ENCODE results near the gene IFT80. TPM values are rescaled to one million over a fixed set of nuclear protein-coding genes. Genes with fewer than 3 reads are reported as not detected.

The IFT80 gene
- total RNA-seq, 6 experiments from 2014 or later: 6.7 to 13.7 (median 8.5) TPM

- WGBS (ENCODE audit: insufficient coverage, low coverage, low lambda C conversion rate, missing lambda C conversion rate): 28% methylated on average over 11 of the region's 11 CpGs
- no peak for TF ChIP-seq POLR2A (IDR thresholded peaks at IDR 0.05)
- TF ChIP-seq, protein P1, sequence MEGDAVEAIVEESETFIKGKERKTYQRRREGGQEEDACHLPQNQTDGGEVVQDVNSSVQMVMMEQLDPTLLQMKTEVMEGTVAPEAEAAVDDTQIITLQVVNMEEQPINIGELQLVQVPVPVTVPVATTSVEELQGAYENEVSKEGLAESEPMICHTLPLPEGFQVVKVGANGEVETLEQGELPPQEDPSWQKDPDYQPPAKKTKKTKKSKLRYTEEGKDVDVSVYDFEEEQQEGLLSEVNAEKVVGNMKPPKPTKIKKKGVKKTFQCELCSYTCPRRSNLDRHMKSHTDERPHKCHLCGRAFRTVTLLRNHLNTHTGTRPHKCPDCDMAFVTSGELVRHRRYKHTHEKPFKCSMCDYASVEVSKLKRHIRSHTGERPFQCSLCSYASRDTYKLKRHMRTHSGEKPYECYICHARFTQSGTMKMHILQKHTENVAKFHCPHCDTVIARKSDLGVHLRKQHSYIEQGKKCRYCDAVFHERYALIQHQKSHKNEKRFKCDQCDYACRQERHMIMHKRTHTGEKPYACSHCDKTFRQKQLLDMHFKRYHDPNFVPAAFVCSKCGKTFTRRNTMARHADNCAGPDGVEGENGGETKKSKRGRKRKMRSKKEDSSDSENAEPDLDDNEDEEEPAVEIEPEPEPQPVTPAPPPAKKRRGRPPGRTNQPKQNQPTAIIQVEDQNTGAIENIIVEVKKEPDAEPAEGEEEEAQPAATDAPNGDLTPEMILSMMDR (IDR thresholded peaks at IDR 0.05): no peak
- intact Hi-C loops (cut with DNase I): no loop called here
- ATAC-seq (no peak), DNase-seq (no peak)
- H3K4me3 ChIP-seq: no peak overlapping the region
- H3K27ac ChIP-seq: peak overlapping the region in 2 of 3 donors; percentile 9 to 77
- H3K9me3 ChIP-seq: no peaks in the 10 kb centered on the region
- H3K27me3 ChIP-seq: no peaks in the 10 kb centered on the region
- peaks cover 0 to 14% (median 0%) of the 10 kb centered on the region in 4 donors for H3K4me1 ChIP-seq
- H3K36me3 ChIP-seq: peaks cover 0 to 4% (median 0%) of the 10 kb centered on the region in 4 donors
These were observed 3.4 kb upstream of the IFT80 start for GRCh38 chr3:160402221-160403027.

DNA sequence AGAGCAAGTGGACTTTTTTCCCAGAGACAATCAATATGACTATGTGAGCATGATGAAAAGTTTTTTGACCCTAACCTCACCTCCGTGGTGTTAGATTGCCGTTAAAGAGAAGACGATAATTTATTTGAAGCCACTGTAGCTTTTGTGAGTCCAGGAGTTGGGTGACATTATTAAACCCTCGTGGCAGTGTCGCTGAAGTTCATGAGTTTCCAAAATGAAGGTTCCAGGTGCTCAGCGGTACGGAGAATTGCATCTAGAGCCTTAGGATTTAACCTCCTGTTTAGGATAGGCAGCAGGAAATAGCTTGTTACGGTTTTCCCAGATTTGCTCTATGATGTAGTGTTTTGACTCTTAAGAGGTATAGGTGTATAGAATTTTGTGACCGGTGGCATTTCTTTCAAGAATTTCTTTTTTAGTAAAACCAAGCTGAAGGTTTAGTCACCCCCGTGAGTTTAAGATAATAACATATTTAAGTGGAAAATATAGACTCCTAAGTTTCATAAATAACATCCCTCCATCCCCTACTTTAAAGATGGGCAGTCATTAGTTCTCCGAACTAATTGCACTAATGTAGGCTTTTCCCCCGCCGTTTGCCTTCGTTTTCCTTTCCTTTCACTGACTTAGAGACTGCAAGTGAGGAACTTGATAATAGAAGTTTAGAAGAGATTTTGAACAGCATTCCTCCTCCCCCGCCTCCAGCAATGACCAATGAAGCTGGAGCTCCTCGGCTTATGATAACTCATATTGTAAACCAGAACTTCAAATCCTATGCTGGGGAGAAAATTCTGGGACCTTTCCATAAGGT, 2.5 kb upstream of the IFT80 start:
- WGBS (ENCODE audit: insufficient coverage, low coverage, low lambda C conversion rate, missing lambda C conversion rate): 6% methylated on average over 16 of the region's 16 CpGs
- no peak for TF ChIP-seq POLR2A (IDR thresholded peaks at IDR 0.05)
- TF ChIP-seq, protein P1 (IDR thresholded peaks at IDR 0.05): no peak
- intact Hi-C loops (cut with DNase I): no loop called here

DNA sequence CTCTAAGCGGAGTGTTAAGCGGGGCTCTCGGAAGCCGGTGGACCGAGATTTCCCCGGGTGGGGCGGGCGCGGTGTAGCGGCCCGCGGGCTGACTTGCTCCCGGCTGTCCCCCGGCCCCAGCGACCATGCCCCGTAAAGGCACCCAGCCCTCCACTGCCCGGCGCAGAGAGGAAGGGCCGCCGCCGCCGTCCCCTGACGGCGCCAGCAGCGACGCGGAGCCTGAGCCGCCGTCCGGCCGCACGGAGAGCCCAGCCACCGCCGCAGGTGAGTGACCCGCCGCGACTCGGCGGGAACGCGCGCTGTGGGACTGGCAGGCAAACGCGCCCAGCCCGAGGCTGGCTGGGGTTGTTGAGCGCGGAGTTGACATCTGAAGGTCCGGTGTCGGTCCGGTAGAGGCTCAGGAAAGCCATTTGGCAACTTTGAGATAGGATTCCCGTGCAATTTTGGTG, 1.7 kb upstream of the IFT80 start:
- Histone ChIP-seq H3K4me1 (peaks cover 0 to 14% (median 0%) of the 10 kb centered on the region in 4 donors), H3K27ac (peak overlapping the region; percentile 77 to 88 (median 81)), H3K9me3 (no peaks in the 10 kb centered on the region), H3K4me3 (peak overlapping the region; percentile 70 to 83 (median 78)), H3K27me3 (no peaks in the 10 kb centered on the region), H3K36me3 (no peaks in the 10 kb centered on the region)
- TF ChIP-seq, protein P1 (IDR thresholded peaks at IDR 0.05): no peak
- peak; percentile 16 to 59 (median 52) for ATAC-seq
- WGBS (ENCODE audit: insufficient coverage, low coverage, low lambda C conversion rate, missing lambda C conversion rate): 0% methylated on average over 6 of the region's 51 CpGs
- intact Hi-C loops (cut with DNase I): no loop called here
- DNase-seq: peak; percentile 50 to 74 (median 62)

More for the DNA sequence above, 2.5 kb upstream of the IFT80 start:
- Histone ChIP-seq H3K27me3 (no peaks in the 10 kb centered on the region), H3K27ac (peak overlapping the region; percentile 77 to 88 (median 81)), H3K9me3 (no peaks in the 10 kb centered on the region), H3K36me3 (no peaks in the 10 kb centered on the region), H3K4me1 (peaks cover 0 to 14% (median 0%) of the 10 kb centered on the region in 4 donors), H3K4me3 (peak overlapping the region; percentile 70 to 83 (median 78))
- ATAC-seq (no peak), DNase-seq (no peak)

DNA sequence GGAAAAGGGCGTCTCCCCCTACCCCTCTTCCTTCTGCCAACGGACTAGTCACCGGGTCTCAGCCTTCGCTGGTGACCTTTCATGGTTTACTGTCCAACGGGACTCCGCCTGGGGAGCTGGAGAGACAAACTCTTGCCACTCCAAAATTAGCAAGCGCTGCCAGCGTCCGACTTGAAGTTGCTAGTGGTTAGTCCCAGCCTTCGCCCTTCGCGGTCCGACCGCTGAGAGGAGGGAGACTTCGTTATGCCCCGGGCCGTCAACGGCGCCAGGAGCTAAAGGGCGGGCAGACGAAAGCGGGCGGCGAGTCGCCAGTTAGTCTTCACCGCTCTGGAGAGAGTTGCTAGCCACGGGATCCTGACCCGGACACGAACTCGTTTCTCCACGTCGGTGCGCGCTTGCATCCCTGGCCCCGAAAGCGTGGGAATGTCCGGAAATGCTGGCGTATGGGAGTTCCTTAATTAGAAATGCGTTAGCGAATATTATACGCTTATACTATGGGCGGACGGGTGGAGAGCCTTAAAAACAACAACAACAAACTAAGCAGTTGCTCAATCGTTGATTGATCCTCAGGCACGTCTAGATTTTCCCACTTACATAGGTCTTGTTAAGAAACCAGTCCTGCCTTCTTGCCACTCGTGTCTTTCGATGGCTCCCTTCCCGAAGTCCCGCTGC, 1.1 kb upstream of the IFT80 start:
- WGBS (ENCODE audit: insufficient coverage, low coverage, low lambda C conversion rate, missing lambda C conversion rate): under 1% methylated on average over 21 of the region's 49 CpGs
- TF ChIP-seq, protein P1 (IDR thresholded peaks at IDR 0.05): no peak
- intact Hi-C loops (cut with DNase I): no loop called here
- Histone ChIP-seq H3K4me1 (peaks cover 0 to 14% (median 0%) of the 10 kb centered on the region in 4 donors), H3K27me3 (no peaks in the 10 kb centered on the region), H3K36me3 (no peaks in the 10 kb centered on the region), H3K9me3 (no peaks in the 10 kb centered on the region), H3K27ac (peak overlapping the region; percentile 77 to 88 (median 81)), H3K4me3 (peak overlapping the region; percentile 70 to 83 (median 78))
- peak; percentile 68 to 78 (median 70) for DNase-seq
- ATAC-seq: peak; percentile 32 to 51 (median 42)
